ENCODE data around the gene INPP5A. TPM values are rescaled to one million over a fixed set of nuclear protein-coding genes. Genes with fewer than 3 reads are reported as not detected.

INPP5A gene
- polyA plus RNA-seq, 3 donors from 2014 or later = 0.30 to 1.7 (median 0.48) TPM

- no peaks in the 10 kb centered on the region for H3K4me1 Mint-ChIP-seq
- no peak overlapping the region for H3K27ac Mint-ChIP-seq
- no peaks in the 10 kb centered on the region for H3K9me3 Mint-ChIP-seq
- H3K36me3 Mint-ChIP-seq = peaks cover 0 to 4% (median 3%) of the 10 kb centered on the region in 3 donors
- no peak for DNase-seq
- H3K27me3 Mint-ChIP-seq (ENCODE audit: low read depth in 3 of 3) = peaks cover 3 to 5% (median 3%) of the 10 kb centered on the region in 3 donors
- H3K4me3 Mint-ChIP-seq = no peak overlapping the region
These were observed 189.8 kb downstream of the INPP5A start for GRCh38 chr10:132727411-132727810.

- peaks cover 3 to 7% (median 3%) of the 10 kb centered on the region in 3 donors for H3K27me3 Mint-ChIP-seq (ENCODE audit: low read depth in 3 of 3)
- no peak overlapping the region for H3K27ac Mint-ChIP-seq
- no peak for DNase-seq
- H3K4me3 Mint-ChIP-seq = no peak overlapping the region
- no peaks in the 10 kb centered on the region for H3K4me1 Mint-ChIP-seq
- no peaks in the 10 kb centered on the region for H3K9me3 Mint-ChIP-seq
- peaks cover 0 to 4% (median 3%) of the 10 kb centered on the region in 3 donors for H3K36me3 Mint-ChIP-seq
These were observed 190.7 kb downstream of the INPP5A start for GRCh38 chr10:132728321-132728720.

- H3K4me3 Mint-ChIP-seq = no peak overlapping the region
- H3K4me1 Mint-ChIP-seq = no peaks in the 10 kb centered on the region
- H3K9me3 Mint-ChIP-seq = no peaks in the 10 kb centered on the region
- peaks cover 0 to 4% (median 3%) of the 10 kb centered on the region in 3 donors for H3K36me3 Mint-ChIP-seq
- H3K27ac Mint-ChIP-seq = no peak overlapping the region
- peaks cover 3 to 9% (median 3%) of the 10 kb centered on the region in 3 donors for H3K27me3 Mint-ChIP-seq (ENCODE audit: low read depth in 3 of 3)
- no peak for DNase-seq
These were observed 191.2 kb downstream of the INPP5A start for GRCh38 chr10:132728741-132729140.

- Mint-ChIP-seq H3K4me1 (no peaks in the 10 kb centered on the region), H3K27ac (no peak overlapping the region), H3K9me3 (no peaks in the 10 kb centered on the region), H3K36me3 (peaks cover 0 to 4% (median 3%) of the 10 kb centered on the region in 3 donors), H3K27me3 (ENCODE audit: low read depth in 3 of 3) (peaks cover 3 to 9% (median 3%) of the 10 kb centered on the region in 3 donors), H3K4me3 (no peak overlapping the region)
- no peak for DNase-seq
These were observed 192.4 kb downstream of the INPP5A start for GRCh38 chr10:132729810-132730572.

GRCh38 chr10:132730573-132730953 lies 193.0 kb downstream of the INPP5A start:
- H3K4me3 Mint-ChIP-seq = no peak overlapping the region
- no peak for DNase-seq
- no peaks in the 10 kb centered on the region for H3K4me1 Mint-ChIP-seq
- peaks cover 0 to 4% (median 3%) of the 10 kb centered on the region in 3 donors for H3K36me3 Mint-ChIP-seq
- no peaks in the 10 kb centered on the region for H3K9me3 Mint-ChIP-seq
- no peak overlapping the region for H3K27ac Mint-ChIP-seq
- peaks cover 1 to 9% (median 3%) of the 10 kb centered on the region in 3 donors for H3K27me3 Mint-ChIP-seq (ENCODE audit: low read depth in 3 of 3)

- H3K27ac Mint-ChIP-seq = no peak overlapping the region
- H3K27me3 Mint-ChIP-seq (ENCODE audit: low read depth in 3 of 3) = peaks cover 0 to 7% (median 0%) of the 10 kb centered on the region in 3 donors
- DNase-seq = no peak
- H3K9me3 Mint-ChIP-seq = no peaks in the 10 kb centered on the region
- no peaks in the 10 kb centered on the region for H3K36me3 Mint-ChIP-seq
- no peak overlapping the region for H3K4me3 Mint-ChIP-seq
- no peaks in the 10 kb centered on the region for H3K4me1 Mint-ChIP-seq
These were observed 194.9 kb downstream of the INPP5A start for GRCh38 chr10:132732518-132732917.

GRCh38 chr10:132733926-132734325 lies 196.3 kb downstream of the INPP5A start:
- Mint-ChIP-seq H3K27ac (no peak overlapping the region), H3K9me3 (no peaks in the 10 kb centered on the region), H3K4me3 (no peak overlapping the region), H3K36me3 (no peaks in the 10 kb centered on the region), H3K4me1 (no peaks in the 10 kb centered on the region), H3K27me3 (ENCODE audit: low read depth in 3 of 3) (peaks cover 0 to 7% (median 0%) of the 10 kb centered on the region in 3 donors)
- no peak for DNase-seq

- Mint-ChIP-seq H3K4me1 (no peaks in the 10 kb centered on the region), H3K4me3 (no peak overlapping the region), H3K27ac (no peak overlapping the region), H3K27me3 (ENCODE audit: low read depth in 3 of 3) (peaks cover 0 to 6% (median 0%) of the 10 kb centered on the region in 3 donors), H3K36me3 (no peaks in the 10 kb centered on the region), H3K9me3 (no peaks in the 10 kb centered on the region)
- DNase-seq = no peak
These were observed 197.8 kb downstream of the INPP5A start for GRCh38 chr10:132735341-132735775.

GRCh38 chr10:132735923-132736391 lies 198.4 kb downstream of the INPP5A start:
- no peaks in the 10 kb centered on the region for H3K36me3 Mint-ChIP-seq
- H3K4me1 Mint-ChIP-seq = no peaks in the 10 kb centered on the region
- H3K27me3 Mint-ChIP-seq (ENCODE audit: low read depth in 3 of 3) = peaks cover 0 to 6% (median 0%) of the 10 kb centered on the region in 3 donors
- DNase-seq = no peak
- H3K27ac Mint-ChIP-seq = no peak overlapping the region
- H3K9me3 Mint-ChIP-seq = no peaks in the 10 kb centered on the region
- no peak overlapping the region for H3K4me3 Mint-ChIP-seq

- H3K9me3 Mint-ChIP-seq = no peaks in the 10 kb centered on the region
- no peaks in the 10 kb centered on the region for H3K4me1 Mint-ChIP-seq
- no peak overlapping the region for H3K4me3 Mint-ChIP-seq
- no peaks in the 10 kb centered on the region for H3K36me3 Mint-ChIP-seq
- H3K27me3 Mint-ChIP-seq (ENCODE audit: low read depth in 3 of 3) = peaks cover 0 to 7% (median 0%) of the 10 kb centered on the region in 3 donors
- no peak for DNase-seq
- no peak overlapping the region for H3K27ac Mint-ChIP-seq
These were observed 199.9 kb downstream of the INPP5A start for GRCh38 chr10:132737390-132738048.

GRCh38 chr10:132738454-132739224 lies 201.1 kb downstream of the INPP5A start:
- Mint-ChIP-seq H3K27me3 (ENCODE audit: low read depth in 3 of 3) (peaks cover 0 to 5% (median 0%) of the 10 kb centered on the region in 3 donors), H3K9me3 (no peaks in the 10 kb centered on the region), H3K4me1 (no peaks in the 10 kb centered on the region), H3K27ac (no peak overlapping the region), H3K4me3 (no peak overlapping the region), H3K36me3 (no peaks in the 10 kb centered on the region)
- DNase-seq = no peak

- Mint-ChIP-seq H3K9me3 (no peaks in the 10 kb centered on the region), H3K4me1 (no peaks in the 10 kb centered on the region), H3K4me3 (no peak overlapping the region), H3K27ac (no peak overlapping the region), H3K36me3 (no peaks in the 10 kb centered on the region), H3K27me3 (ENCODE audit: low read depth in 3 of 3) (peaks cover 0 to 3% (median 0%) of the 10 kb centered on the region in 3 donors)
- DNase-seq = no peak
These were observed 201.6 kb downstream of the INPP5A start for GRCh38 chr10:132739225-132739613.

GRCh38 chr10:132740588-132740987 lies 203.0 kb downstream of the INPP5A start:
- no peak overlapping the region for H3K27ac Mint-ChIP-seq
- H3K27me3 Mint-ChIP-seq (ENCODE audit: low read depth in 3 of 3) = peaks cover 0 to 3% (median 0%) of the 10 kb centered on the region in 3 donors
- H3K4me1 Mint-ChIP-seq = no peaks in the 10 kb centered on the region
- no peak overlapping the region for H3K4me3 Mint-ChIP-seq
- no peaks in the 10 kb centered on the region for H3K36me3 Mint-ChIP-seq
- no peaks in the 10 kb centered on the region for H3K9me3 Mint-ChIP-seq
- no peak for DNase-seq
